H9 (cell line): ENCODE data around the gene CMPK2. TPM values are rescaled to one million over a fixed set of nuclear protein-coding genes. Genes with fewer than 3 reads are reported as not detected.

Source experiments
- DNase-seq: peaks from one replicate; pipeline ENCODE4 v3.0.0-alpha.2; 2017
- H2AFZ ChIP-seq: one replicate; pipeline ENCODE4 v1.6.1; 2013; ENCODE audit warnings: mild to moderate bottlenecking, low read length, control low read depth, moderate library complexity
- H2AK5ac ChIP-seq: 2 replicates; pipeline ENCODE4 v1.6.1; 2013; ENCODE audit warnings: low read length, control low read depth, mixed read lengths; ENCODE audit not compliant: insufficient read length
- H2BK120ac ChIP-seq: one replicate; pipeline ENCODE4 v1.6.1; 2013; ENCODE audit warnings: low read depth, mild to moderate bottlenecking, low read length, control low read depth, inconsistent platforms; ENCODE audit not compliant: poor library complexity, severe bottlenecking
- H2BK12ac ChIP-seq: 2 replicates; pipeline ENCODE4 v1.6.1; 2013; ENCODE audit warnings: low read length, control low read depth, mixed read lengths, low read depth; ENCODE audit not compliant: insufficient read length
- H2BK15ac ChIP-seq: 2 replicates; pipeline ENCODE4 v1.6.1; 2013; ENCODE audit warnings: low read depth, low read length, control low read depth
- H2BK20ac ChIP-seq: one replicate; pipeline ENCODE4 v1.6.1; 2013; ENCODE audit warnings: low read depth, mild to moderate bottlenecking, low read length, control low read depth, inconsistent platforms; ENCODE audit not compliant: poor library complexity, severe bottlenecking
- H2BK5ac ChIP-seq: 2 replicates; pipeline ENCODE4 v1.6.1; 2013; ENCODE audit warnings: low read length, control low read depth, mixed read lengths; ENCODE audit not compliant: insufficient read length
- H3K14ac ChIP-seq: 2 replicates; pipeline ENCODE4 v1.6.1; 2013; ENCODE audit warnings: low read length, control low read depth; ENCODE audit not compliant: insufficient read depth
- H3K18ac ChIP-seq: 2 replicates; pipeline ENCODE4 v1.6.1; 2013; ENCODE audit warnings: low read depth, mild to moderate bottlenecking, mixed read lengths, low read length, control low read depth; ENCODE audit not compliant: insufficient read length
- H3K23ac ChIP-seq: 2 replicates; pipeline ENCODE4 v1.6.1; 2013; ENCODE audit warnings: low read length, control low read depth, mixed read lengths, low read depth; ENCODE audit not compliant: insufficient read length
- H3K23me2 ChIP-seq: 2 replicates; pipeline ENCODE4 v1.6.1; 2013; ENCODE audit warnings: low read depth, mild to moderate bottlenecking, mixed read lengths, low read length, control low read depth; ENCODE audit not compliant: insufficient read length, poor library complexity, severe bottlenecking
- H3K27ac ChIP-seq: 2 replicates; pipeline ENCODE4 v1.5.1; 2013; ENCODE audit warnings: low read length, control low read depth, mixed read lengths, low read depth; ENCODE audit not compliant: insufficient read length
- H3K27me3 ChIP-seq: 2 replicates; pipeline ENCODE4 v1.6.1; 2013; ENCODE audit warnings: low read length, control low read depth, inconsistent platforms; ENCODE audit not compliant: insufficient read depth
- H3K4ac ChIP-seq: 2 replicates; pipeline ENCODE4 v1.6.1; 2013; ENCODE audit warnings: low read depth, mild to moderate bottlenecking, control low read depth, inconsistent platforms, low read length, moderate library complexity
- H3K4me1 ChIP-seq: 2 replicates; pipeline ENCODE4 v1.6.1; 2013; ENCODE audit warnings: low read length, control low read depth, inconsistent platforms; ENCODE audit not compliant: insufficient read depth
- H3K4me2 ChIP-seq: 2 replicates; pipeline ENCODE4 v1.6.1; 2013; ENCODE audit warnings: low read length, control low read depth, mixed read lengths; ENCODE audit not compliant: insufficient read length, insufficient read depth
- H3K56ac ChIP-seq: 2 replicates; pipeline ENCODE4 v1.6.1; 2013; ENCODE audit warnings: low read depth, mild to moderate bottlenecking, mixed read lengths, low read length, control low read depth; ENCODE audit not compliant: insufficient read length
- H3K79me1 ChIP-seq: 2 replicates; pipeline ENCODE4 v1.6.1; 2013; ENCODE audit warnings: low read depth, mild to moderate bottlenecking, moderate library complexity, low read length, control low read depth, inconsistent platforms; ENCODE audit not compliant: insufficient read depth, poor library complexity, severe bottlenecking
- H3K79me2 ChIP-seq: 2 replicates; pipeline ENCODE4 v1.6.1; 2013; ENCODE audit warnings: low read length, control low read depth, inconsistent platforms; ENCODE audit not compliant: insufficient read depth
- H3K9ac ChIP-seq: 2 replicates; pipeline ENCODE4 v1.6.1; 2013; ENCODE audit warnings: low read length, control low read depth, mixed read lengths; ENCODE audit not compliant: insufficient read length; ENCODE audit errors: extremely low read depth
- H3K9me3 ChIP-seq: one replicate; pipeline ENCODE4 v1.6.1; 2013; ENCODE audit warnings: low read depth, low read length, inconsistent platforms; ENCODE audit not compliant: control insufficient read depth
- H3T11ph ChIP-seq: one replicate; pipeline ENCODE4 v1.6.1; 2013; ENCODE audit warnings: mild to moderate bottlenecking, low read length, control low read depth, inconsistent platforms
- H4K20me1 ChIP-seq: one replicate; pipeline ENCODE4 v1.6.1; 2013; ENCODE audit not compliant: control insufficient read depth, insufficient read length, insufficient read depth
- H4K5ac ChIP-seq: 2 replicates; pipeline ENCODE4 v1.6.1; 2013; ENCODE audit warnings: low read depth, mild to moderate bottlenecking, mixed read lengths, low read length, control low read depth; ENCODE audit not compliant: insufficient read length
- H4K8ac ChIP-seq: replicated peaks from 2 replicates; pipeline ENCODE4 v1.6.1; 2013; ENCODE audit warnings: low read length, control low read depth, mixed read lengths, low read depth; ENCODE audit not compliant: insufficient read length
- H4K91ac ChIP-seq: 2 replicates; pipeline ENCODE4 v1.6.1; 2013; ENCODE audit warnings: low read depth, mild to moderate bottlenecking, moderate library complexity, mixed read lengths, low read length, control low read depth; ENCODE audit not compliant: insufficient read length
- H3K27ac Mint-ChIP-seq, 3 experiments: 2 replicates in 2 of 3; 3 replicates in 1 of 3; pipeline ENCODE4 v1.8.0; 2020 to 2021; ENCODE audit warnings: mixed read lengths in 3 of 3, mild to moderate bottlenecking in 1 of 3, moderate library complexity in 1 of 3
- H3K27me3 Mint-ChIP-seq: 2 replicates; pipeline ENCODE4 v1.8.0; 2021; ENCODE audit warnings: low read depth, mild to moderate bottlenecking, moderate library complexity, mixed read lengths
- H3K36me3 Mint-ChIP-seq, 3 experiments: 2 replicates in 2 of 3; 3 replicates in 1 of 3; pipeline ENCODE4 v1.8.0; 2020 to 2021; ENCODE audit warnings: low read depth in 3 of 3, mixed read lengths in 3 of 3; ENCODE audit not compliant: insufficient read depth in 1 of 3
- H3K4me1 Mint-ChIP-seq, 2 experiments: 2 replicates each; pipeline ENCODE4 v1.8.0; 2020; ENCODE audit warnings: mixed read lengths in 2 of 2
- H3K4me3 Mint-ChIP-seq, 2 experiments: 2 replicates in 1 of 2; 3 replicates in 1 of 2; pipeline ENCODE4 v1.8.0; 2020 to 2021; ENCODE audit warnings: mild to moderate bottlenecking in 2 of 2, mixed read lengths in 2 of 2, moderate library complexity in 1 of 2
- H3K9me3 Mint-ChIP-seq, 2 experiments: 2 replicates in 1 of 2; 3 replicates in 1 of 2; pipeline ENCODE4 v1.8.0; 2020; ENCODE audit warnings: mild to moderate bottlenecking in 2 of 2, mixed read lengths in 2 of 2, moderate library complexity in 1 of 2
- WGBS: extraction: QIAGEN DNeasy Blood & Tissue Kit; methylation state at CpG from one replicate; pipeline ENCODE4 v1.1.7; 2013; ENCODE audit warnings: missing lambda C conversion rate, low lambda C conversion rate, mixed read lengths; ENCODE audit not compliant: insufficient read length; ENCODE audit errors: extremely low coverage; 5-methylcytosine and 5-hydroxymethylcytosine counted together
- total RNA-seq: library from RNA; stranded (reverse); gene quantifications from 2 replicates; pipeline ENCODE4 v1.2.1, GENCODE V29; 2021
- TF ChIP-seq, protein P1 (sequence below): fragments of 200-600 bp; sonication (generic); conservative IDR thresholded peaks from 3 replicates; pipeline ENCODE4 v1.8.0; 2021; ENCODE audit warnings: antibody characterized with exemption, mild to moderate bottlenecking

The CMPK2 gene
- total RNA-seq, 1 experiment from 2014 or later = 0.90 TPM

- no CpG with 5 or more reads among the region's 9 CpGs for WGBS
- no peak overlapping the region for H3K9ac ChIP-seq
- TF ChIP-seq, protein P1, sequence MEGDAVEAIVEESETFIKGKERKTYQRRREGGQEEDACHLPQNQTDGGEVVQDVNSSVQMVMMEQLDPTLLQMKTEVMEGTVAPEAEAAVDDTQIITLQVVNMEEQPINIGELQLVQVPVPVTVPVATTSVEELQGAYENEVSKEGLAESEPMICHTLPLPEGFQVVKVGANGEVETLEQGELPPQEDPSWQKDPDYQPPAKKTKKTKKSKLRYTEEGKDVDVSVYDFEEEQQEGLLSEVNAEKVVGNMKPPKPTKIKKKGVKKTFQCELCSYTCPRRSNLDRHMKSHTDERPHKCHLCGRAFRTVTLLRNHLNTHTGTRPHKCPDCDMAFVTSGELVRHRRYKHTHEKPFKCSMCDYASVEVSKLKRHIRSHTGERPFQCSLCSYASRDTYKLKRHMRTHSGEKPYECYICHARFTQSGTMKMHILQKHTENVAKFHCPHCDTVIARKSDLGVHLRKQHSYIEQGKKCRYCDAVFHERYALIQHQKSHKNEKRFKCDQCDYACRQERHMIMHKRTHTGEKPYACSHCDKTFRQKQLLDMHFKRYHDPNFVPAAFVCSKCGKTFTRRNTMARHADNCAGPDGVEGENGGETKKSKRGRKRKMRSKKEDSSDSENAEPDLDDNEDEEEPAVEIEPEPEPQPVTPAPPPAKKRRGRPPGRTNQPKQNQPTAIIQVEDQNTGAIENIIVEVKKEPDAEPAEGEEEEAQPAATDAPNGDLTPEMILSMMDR = no peak
- H3K23me2 ChIP-seq = peaks cover 10% of the 10 kb centered on the region
- H3K79me1 ChIP-seq = no peaks in the 10 kb centered on the region
- no peaks in the 10 kb centered on the region for H3K36me3 Mint-ChIP-seq
- H3K27me3 Mint-ChIP-seq = peaks cover 12% of the 10 kb centered on the region
- H2BK20ac ChIP-seq = no peak overlapping the region
- no peak overlapping the region for H4K91ac ChIP-seq
- H4K8ac ChIP-seq = no peak overlapping the region
- H3K18ac ChIP-seq = no peak overlapping the region
- H3K9me3 Mint-ChIP-seq = no peaks in the 10 kb centered on the region; a peak in 1 of 5 replicates
- H2AK5ac ChIP-seq = no peak overlapping the region
- H3K4me1 ChIP-seq = 0 out of 2 replicates have a peak, but pooled peaks cover 3% of the 10 kb centered on the region
- DNase-seq = no peak
- H2BK12ac ChIP-seq = no peak overlapping the region
- no peak overlapping the region for H3K4me2 ChIP-seq
- no peak overlapping the region for H2BK5ac ChIP-seq
- H4K20me1 ChIP-seq = no peaks in the 10 kb centered on the region
- H3K27ac Mint-ChIP-seq = no peak overlapping the region
- no peak overlapping the region for H3K4me3 Mint-ChIP-seq
- H3K27ac ChIP-seq = no peak overlapping the region
- H3K79me2 ChIP-seq = no peaks in the 10 kb centered on the region
- H3T11ph ChIP-seq = no peak overlapping the region
- no peak overlapping the region for H3K4ac ChIP-seq
- no peak overlapping the region for H2AFZ ChIP-seq
- H3K4me1 Mint-ChIP-seq = peaks cover 16 to 26% of the 10 kb centered on the region in 2 experiments
- H2BK120ac ChIP-seq = no peak overlapping the region
- no peak overlapping the region for H2BK15ac ChIP-seq
- no peak overlapping the region for H3K23ac ChIP-seq
- H4K5ac ChIP-seq = no peak overlapping the region
- no peaks in the 10 kb centered on the region for H3K27me3 ChIP-seq
- H3K9me3 ChIP-seq = no peaks in the 10 kb centered on the region
- H3K14ac ChIP-seq = no peak overlapping the region
- no peak overlapping the region for H3K56ac ChIP-seq
Measured at GRCh38 chr2:6913415-6914157, 47.9 kb upstream of the CMPK2 start.
